Islet precursor cell (in vitro differentiated cells): Measurements from ENCODE around the gene LRRC4C.
A peak's percentile ranks its signal among the peaks of the same experiment; 100 is the strongest.

Source experiments
- DNase-seq: peaks from one replicate; pipeline ENCODE4 v3.0.0-alpha.2; 2018

LRRC4C gene

GRCh38 chr11:40139066-40139465 is 1320.4 kb downstream of the LRRC4C start:
- no peak for DNase-seq

DNA sequence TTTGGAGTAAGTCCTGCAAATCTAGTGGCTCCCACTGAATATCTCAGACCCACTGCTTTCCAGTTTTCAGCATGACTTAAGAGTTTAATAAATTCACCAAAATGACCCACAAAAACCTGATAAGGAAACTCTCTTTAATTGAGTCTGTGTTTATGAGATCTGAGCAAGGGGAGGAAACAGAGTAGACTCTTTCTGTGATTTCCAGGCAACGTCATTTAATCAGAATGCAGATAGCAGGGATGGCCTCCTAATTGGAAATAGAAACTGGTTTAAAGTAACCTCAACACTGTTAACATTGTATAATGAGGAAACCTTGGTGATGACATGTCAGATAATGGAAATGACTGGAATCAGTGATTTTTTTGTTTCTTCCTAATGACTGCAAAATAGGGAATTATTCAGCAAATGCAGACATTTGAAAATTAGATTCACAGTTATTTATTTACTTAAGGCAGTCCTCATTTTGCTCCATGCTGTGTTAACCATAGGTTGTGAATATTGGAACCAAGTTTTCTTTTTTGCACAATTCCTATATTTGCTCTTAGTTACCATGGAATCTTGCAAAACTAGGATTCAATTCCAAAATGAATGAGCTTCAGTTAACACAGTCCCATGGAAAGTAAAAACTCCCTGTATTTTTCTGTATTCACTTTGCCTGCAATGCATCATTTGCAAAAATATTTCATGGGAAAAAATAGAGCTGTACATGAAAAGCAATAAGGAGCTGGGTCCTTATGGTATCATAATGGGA is 1324.5 kb downstream of the LRRC4C start:
- no peak for DNase-seq

GRCh38 chr11:40133498-40133897 is 1326.0 kb downstream of the LRRC4C start:
- DNase-seq: no peak

DNA sequence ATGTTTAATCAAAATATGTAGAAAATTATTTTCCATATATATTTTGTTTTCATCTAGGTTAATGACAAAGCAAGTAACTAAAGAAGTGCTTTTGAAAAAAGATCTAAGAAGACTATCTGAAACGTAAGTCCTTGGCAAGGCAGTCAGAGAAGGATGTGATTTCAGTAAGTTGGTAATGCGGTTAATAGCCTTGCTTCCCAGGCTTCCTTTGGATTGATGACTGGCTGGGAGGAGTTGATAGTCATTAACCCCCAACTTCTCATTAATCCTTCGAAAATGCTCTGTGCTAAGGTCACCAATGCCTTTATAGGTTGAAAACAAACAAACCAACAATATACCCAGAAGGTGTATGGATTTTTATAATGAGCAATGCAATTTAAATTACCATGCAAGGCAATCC is 1326.5 kb downstream of the LRRC4C start:
- no peak for DNase-seq

- peak; percentile 57 for DNase-seq
Measured at GRCh38 chr11:40130427-40130826, 1329.0 kb downstream of the LRRC4C start.

DNA sequence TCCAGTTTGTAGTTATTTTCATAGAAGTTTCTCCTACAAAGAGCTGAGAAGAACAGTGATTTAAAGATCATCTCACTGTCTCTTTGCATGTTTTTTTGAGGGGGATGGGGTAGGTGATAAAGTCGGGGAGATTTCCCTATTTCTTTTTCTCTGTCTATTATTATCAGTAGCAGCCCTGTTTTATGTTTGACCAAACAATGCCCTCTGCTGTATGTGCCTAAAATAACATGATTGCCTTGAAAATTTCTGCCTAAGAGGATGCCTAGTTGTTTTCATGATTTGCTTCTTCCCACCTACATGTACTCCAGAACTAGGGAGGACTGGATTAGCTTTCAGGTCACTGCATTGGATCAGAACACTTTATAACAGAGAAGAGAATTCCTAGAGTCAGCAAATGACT is 1330.2 kb downstream of the LRRC4C start:
- no peak for DNase-seq

GRCh38 chr11:40125054-40125453 is 1334.4 kb downstream of the LRRC4C start:
- no peak for DNase-seq

DNA sequence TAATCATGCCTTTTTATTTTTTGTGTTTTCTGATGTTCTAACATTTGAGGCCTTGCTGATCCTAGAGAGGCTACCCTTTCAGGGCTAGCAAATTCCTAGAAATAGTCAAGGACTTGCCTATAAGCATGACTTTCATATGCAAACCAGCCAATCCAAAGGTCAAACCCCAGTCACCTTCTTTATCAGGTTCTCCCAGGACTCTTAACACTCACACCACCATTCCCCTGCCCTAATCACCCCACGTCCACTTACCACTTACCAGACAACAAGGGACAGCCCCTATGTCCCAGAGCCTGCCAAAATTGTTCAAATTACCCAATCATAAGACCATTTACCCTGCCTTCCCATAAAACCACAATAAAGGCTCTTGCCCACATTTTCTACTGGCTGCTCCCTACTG is 1339.8 kb downstream of the LRRC4C start:
- DNase-seq: no peak

DNA sequence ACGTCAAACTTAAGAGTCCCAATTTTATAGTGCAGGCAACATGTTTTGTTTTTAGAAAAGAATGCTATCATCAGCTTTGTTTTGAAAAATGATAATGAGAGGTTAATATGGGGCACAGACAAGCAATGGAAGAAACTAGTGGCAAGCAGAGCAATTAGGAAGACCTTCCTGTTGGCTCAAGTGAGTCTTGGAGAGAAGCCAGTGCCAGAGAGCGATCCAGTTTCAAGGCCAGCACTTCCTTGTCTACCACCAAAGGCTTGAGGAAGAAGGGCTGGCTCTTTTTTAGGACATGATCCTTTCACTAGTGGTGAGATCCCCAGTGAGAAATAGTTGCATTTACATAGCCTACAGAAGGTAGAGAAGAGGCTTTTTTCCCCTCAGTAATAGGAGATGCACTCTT is 1340.7 kb downstream of the LRRC4C start:
- DNase-seq: no peak

DNA sequence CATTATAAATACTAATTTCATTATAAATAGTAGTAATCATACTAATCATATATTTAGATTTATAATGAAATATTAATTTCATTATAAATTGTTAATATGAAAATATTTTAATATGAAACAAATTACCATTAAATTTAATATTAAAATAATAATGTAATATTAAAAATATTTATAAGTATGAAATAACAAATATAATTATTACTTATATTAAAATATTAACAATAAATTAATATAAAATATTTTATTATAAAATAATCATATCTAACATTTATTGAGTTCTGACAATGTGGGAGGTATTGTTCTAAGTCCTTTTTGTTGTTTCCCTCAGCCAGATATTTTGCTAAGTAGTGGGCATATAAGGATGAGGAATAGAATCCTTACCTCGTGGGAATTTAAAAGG is 1341.4 kb downstream of the LRRC4C start:
- no peak for DNase-seq

GRCh38 chr11:40104941-40105550 is 1354.4 kb downstream of the LRRC4C start:
- DNase-seq: no peak

DNA sequence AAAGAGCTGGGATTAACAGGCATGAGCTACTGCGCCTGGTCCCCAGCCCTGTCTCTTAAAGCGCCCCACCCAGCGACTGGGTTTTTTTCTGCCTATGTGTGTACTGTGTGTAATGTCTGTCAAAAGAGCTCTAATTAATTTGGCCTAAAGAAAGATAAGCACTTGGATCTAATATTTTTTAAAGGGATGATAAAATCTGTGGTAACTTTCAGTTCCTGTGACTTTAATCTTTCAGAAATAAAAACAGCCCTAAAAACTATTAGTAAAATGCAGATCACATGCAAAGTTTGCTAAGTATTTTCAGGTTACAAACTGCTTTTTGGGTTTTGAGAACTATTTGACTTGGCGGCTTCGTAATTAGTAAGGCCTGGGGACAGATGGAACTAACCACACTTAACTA is 1358.7 kb downstream of the LRRC4C start:
- DNase-seq: no peak

- DNase-seq: no peak
Measured at GRCh38 chr11:40100162-40100553, 1359.3 kb downstream of the LRRC4C start.

GRCh38 chr11:40099426-40100161 is 1359.9 kb downstream of the LRRC4C start:
- no peak for DNase-seq

DNA sequence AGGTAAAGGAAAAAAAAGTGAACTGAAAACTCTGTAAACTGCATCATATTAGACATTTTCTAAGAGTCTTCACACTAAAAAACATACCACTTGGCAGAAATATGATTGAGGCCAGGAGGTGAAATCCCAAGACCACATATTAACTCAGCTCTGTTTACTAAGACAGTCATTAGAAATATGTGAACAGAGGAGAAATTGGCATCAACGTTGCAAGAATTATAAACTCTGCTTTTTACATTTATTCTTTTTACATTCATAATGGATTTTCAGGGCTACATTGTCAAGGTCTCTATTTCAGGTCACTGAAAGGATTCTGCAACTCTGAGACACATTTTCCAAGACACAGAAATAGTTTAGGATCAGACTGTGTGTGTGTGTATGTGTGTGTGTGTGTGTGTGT is 1364.0 kb downstream of the LRRC4C start:
- no peak for DNase-seq

- DNase-seq: no peak
Measured at GRCh38 chr11:40094954-40095353, 1364.5 kb downstream of the LRRC4C start.

DNA sequence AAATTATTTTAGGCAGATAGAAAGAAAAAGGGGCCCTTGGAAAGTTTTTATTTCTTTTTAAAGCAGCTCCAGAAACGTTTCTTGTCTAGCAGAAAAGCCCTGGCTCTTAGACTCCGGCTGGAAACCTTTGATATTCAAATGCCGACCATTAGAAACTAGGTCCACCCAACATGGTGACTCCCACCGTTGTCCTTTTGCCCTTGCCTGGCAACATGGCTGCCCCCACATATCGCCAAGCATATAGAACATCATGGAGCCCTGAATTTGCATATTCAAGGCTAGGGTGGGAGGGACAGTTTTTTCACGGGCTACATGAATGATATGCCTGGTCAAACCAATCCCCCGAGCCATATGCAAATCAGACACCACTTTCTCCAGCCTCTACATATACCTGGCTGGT is 1379.0 kb downstream of the LRRC4C start:
- DNase-seq: no peak
